HG02885 (cell line): ENCODE results near the gene MRPS5.
A peak's percentile ranks its signal among the peaks of the same experiment; 100 is the strongest.
"Not testable (repeated sequence)": the region's sequence is repeated elsewhere in the genome, so short reads cannot be mapped to it uniquely, and the experiment has no call there.

Source experiments
- ATAC-seq: cut with Tn5 transposase; IDR thresholded peaks from one replicate; pipeline ENCODE4 v1.9.1; 2021; ENCODE audit warnings: mild to moderate bottlenecking; ENCODE audit not compliant: unreplicated experiment, poor library complexity

MRPS5 gene

GRCh38 chr2:95050385-95051300 is 71.0 kb downstream of the MRPS5 start:
- no peak for ATAC-seq

GRCh38 chr2:95049961-95050360 is 71.6 kb downstream of the MRPS5 start:
- ATAC-seq, result no peak

GRCh38 chr2:95049683-95049955 is 72.0 kb downstream of the MRPS5 start:
- ATAC-seq, result no peak

- no peak for ATAC-seq
These were observed 72.6 kb downstream of the MRPS5 start for GRCh38 chr2:95048825-95049682.

GRCh38 chr2:95047629-95048510 is 73.7 kb downstream of the MRPS5 start:
- ATAC-seq, result no peak

- no peak for ATAC-seq
These were observed 75.1 kb downstream of the MRPS5 start for GRCh38 chr2:95046371-95047112.

GRCh38 chr2:95044601-95045000 is 77.0 kb downstream of the MRPS5 start:
- no peak for ATAC-seq

- ATAC-seq, result peak; percentile 51
These were observed 78.1 kb downstream of the MRPS5 start for GRCh38 chr2:95043300-95044093.

GRCh38 chr2:95042472-95043271 is 78.9 kb downstream of the MRPS5 start:
- ATAC-seq, result peak; percentile 20

GRCh38 chr2:95041824-95042442 is 79.7 kb downstream of the MRPS5 start:
- ATAC-seq, result peak; percentile 54

- ATAC-seq, result peak; percentile 32
These were observed 80.4 kb downstream of the MRPS5 start for GRCh38 chr2:95041060-95041823.

GRCh38 chr2:95040426-95040825 is 81.2 kb downstream of the MRPS5 start:
- no peak for ATAC-seq

GRCh38 chr2:95039978-95040377 is 81.6 kb downstream of the MRPS5 start:
- ATAC-seq, result no peak

- no peak for ATAC-seq
These were observed 82.2 kb downstream of the MRPS5 start for GRCh38 chr2:95039363-95039762.

- no peak for ATAC-seq
These were observed 82.8 kb downstream of the MRPS5 start for GRCh38 chr2:95038635-95039298.

GRCh38 chr2:95037841-95038585 is 83.6 kb downstream of the MRPS5 start:
- not testable (repeated sequence) for ATAC-seq
